ENCODE results near the gene ULK4.

GRCh38 chr3:41200669-41201021 lies 761.3 kb downstream of the ULK4 start:
- TF ChIP-seq CTCF (conservative IDR thresholded peaks at IDR 0.05): no peak
- TF ChIP-seq ZFX (IDR thresholded peaks at IDR 0.05): no peak

All from C4-2B (cell line).